Stimulated activated CD4-positive, alpha-beta T cell treated with anti-CD3 and anti-CD28 coated beads, Interleukin-1b, Interleukin-23, amount 100 ng/mL, for 24 hours (primary cell): Measurements from ENCODE around the gene NEAT1.

Source experiments
- DNase-seq, 4 experiments: peaks; one replicate each; pipeline ENCODE4 v3.0.0-alpha.2; 2020; ENCODE audit warnings: low read depth in 4 of 4, low spot score in 1 of 4

The NEAT1 gene

DNA sequence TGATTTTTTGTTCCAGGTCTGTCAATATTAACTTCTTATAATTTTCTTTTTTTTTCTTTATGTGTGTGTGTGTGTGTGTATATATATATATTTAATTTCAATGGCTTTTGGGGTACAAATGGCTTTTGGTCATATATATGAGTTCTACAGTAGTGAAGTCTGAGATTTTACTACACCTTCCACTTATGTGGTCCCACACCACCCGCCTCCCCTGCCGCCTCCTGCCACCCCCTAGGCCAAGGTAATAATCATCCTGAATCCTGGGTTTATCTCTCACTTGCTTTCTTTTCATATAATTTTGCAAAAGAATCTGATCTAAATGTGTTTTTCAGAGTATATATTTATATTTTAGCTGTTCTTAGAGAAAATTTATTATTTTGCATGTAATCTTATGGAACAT lies 11.1 kb downstream of the NEAT1 start:
- no peak for DNase-seq

DNA sequence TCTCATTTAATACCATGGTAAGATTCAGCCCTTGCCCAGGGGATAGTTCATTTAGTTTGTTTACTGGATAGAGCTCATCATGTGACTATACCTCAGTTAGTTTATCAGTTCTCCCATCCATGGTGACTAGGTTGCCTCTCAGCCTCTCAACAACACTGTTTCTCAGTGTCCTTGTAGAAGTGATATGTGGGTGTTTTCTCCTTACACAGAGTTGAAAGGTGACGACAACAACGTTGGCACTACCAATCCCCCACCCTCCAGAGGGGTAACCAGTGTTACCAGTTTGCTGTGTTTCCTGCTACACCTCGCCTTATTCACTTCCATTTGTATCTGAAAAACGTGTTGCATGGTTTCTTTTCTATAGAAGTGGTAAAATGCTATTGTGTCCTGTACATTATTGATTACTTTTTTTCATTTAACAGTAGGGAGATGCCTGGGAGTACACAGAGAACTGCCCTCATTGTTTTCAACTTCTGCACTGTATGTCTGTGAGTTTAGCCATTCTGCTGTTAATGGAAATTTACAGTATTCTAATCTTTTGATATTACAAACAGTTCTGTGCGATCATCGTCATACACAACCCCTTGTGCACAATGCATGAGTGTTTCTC lies 11.6 kb downstream of the NEAT1 start:
- no peak for DNase-seq

DNA sequence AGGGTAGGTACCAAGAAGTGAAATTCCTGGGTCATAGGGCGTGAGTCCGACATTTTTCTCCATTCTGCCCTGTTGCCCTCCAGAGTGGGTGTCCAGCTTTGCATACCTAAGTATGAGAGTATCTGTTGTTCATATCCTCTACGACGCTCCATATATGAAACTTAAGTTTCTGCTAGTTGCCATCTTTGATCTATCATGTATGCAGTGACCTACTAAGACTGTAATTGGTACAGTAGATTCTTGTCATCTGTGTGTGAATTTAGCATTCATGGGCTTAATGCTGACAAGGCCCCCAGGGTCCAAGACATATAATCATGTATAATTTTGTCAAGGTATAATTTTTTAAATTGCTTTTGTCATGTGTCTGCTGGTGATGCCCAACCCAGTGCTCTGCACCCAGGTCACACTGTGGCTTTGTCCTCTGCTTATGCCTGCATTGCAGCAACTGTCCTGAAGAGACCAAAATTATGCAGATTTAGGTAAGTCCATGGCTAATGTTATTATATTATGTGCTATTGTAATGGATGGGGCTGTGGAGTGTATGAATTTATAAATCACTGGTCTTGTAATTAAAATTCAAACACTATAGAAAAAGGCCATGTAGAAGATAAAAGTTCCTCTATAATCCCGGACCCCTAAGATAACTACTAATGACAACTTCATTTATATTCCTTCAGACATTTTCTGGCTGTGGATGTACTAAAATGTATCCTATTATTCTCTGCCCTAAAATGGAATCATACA lies 12.2 kb downstream of the NEAT1 start:
- no peak for DNase-seq

DNA sequence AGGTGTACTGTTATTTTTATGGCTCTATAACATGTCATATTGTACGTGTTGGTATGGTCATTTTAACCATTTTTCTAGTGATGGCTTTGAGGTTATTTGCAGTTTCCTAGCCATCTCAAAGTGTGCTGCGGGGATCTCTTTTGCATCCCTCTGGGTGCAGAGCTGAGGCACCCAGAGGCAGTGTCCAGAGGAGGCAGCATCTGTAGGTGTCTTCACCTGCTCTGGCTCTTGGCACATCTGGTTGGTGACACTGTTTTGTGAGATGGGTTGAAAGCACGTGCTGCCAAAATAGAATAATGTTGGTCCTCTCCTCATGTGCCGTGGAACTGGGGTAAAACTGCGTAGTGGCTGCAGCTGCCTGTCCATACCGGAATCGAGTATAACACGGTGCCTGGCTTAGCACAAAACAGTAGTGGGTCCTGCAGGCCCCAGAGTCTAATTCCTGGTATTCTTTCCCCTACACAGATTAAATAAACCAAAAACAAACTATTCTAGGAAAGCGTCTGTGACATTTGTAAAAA lies 12.9 kb downstream of the NEAT1 start:
- DNase-seq: no peak

- no peak for DNase-seq
Measured at GRCh38 chr11:65435981-65436411, 13.4 kb downstream of the NEAT1 start.

GRCh38 chr11:65436412-65437032 lies 13.9 kb downstream of the NEAT1 start:
- no peak for DNase-seq

DNA sequence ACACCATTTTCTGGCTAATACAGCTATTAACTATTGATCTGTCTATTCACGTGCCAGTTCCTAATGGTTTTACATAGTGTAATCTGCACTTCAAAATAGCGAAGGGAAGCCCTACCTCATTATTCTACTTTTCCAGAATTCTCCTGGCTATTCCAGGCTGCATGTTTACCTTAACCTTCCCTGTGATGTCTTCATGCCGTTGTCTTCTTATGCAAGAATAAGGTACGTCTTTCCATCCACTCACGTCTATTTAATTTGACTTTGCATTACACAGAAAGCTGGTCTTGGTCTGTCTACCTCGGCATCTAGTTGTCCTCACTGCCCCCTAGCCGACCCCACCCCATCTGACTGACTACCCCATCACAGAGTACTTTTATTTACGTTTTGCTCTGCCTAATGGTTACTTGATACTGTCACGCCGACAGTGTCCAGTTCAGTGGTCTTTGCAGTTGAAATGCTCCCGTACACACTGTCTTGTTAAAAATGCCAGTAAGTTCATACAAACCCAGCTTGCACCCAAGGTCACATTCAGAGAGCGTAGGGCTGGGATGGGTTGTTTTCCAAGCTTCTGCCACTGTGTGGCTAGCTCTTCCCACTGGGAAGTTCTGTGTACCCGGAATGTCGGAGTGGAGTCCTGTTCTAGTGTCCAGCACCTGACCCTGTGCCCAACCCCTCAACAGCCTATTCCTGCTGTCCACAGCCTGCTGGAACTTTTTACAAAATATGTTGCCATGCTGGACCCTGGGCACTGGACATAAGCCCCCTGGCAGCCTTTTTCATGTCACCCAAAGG lies 15.0 kb downstream of the NEAT1 start:
- no peak for DNase-seq

- no peak for DNase-seq
Measured at GRCh38 chr11:65438257-65439151, 15.9 kb downstream of the NEAT1 start.

DNA sequence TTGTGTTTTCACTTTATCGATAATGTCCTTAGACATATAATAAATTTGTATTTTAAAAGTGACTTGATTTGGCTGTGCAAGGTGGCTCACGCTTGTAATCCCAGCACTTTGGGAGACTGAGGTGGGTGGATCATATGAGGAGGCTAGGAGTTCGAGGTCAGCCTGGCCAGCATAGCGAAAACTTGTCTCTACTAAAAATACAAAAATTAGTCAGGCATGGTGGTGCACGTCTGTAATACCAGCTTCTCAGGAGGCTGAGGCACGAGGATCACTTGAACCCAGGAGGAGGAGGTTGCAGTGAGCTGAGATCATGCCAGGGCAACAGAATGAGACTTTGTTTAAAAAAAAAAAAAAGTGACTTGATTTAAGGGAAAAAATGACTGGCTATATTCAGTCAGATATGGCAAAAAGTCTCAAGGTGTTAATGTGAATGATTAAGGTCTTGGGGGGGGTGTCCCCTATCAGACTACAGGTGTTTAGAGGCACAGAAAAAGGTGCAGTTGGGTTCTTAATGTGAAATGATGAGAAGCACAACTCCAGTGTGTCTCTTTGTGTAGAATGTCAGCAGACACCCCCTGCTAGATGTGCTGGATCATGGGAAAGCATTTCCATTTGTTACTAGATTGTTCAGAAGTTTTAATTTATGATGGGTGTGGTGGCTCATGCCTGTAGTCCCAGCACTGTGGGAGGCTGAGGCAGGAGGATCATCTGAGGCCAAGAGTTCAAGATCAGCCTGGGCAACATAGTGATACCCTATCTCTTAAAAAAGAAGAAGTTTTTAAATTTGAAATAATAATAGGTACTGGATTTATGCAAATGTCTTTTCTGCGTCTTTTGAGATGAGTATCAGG lies 17.0 kb downstream of the NEAT1 start:
- no peak for DNase-seq

DNA sequence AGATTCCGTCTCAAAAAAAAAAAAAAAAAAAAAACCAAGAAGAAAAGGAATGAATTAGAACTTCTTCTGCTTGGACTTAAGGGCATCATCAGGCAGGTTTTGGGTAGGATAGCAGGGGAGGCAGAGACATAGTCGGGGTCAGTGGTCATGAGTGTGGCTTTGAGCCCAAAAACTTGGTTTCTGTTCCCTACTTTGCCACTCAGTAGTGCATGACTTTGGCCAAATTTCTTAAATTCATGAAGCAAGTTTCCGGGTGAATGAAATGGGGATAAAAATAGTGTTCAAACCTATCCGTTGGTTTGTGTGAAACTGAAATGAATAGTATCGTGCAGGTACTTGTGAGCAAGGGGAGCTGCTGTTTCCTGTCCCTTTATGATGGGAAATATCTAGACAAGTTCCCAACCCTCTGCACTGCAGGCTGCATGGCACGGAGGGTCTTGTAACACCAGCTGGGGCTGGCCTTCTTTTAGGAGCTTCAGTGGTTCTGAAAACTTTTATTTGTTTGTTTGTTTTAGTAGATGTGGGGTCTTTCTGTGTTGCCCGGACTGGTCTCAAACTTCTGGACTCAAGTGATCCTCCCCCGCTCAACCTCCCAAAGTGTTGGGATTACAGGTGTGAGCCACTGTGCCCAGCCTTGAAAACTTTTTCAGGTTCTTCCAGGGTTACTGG lies 18.4 kb downstream of the NEAT1 start:
- DNase-seq: no peak

GRCh38 chr11:65442842-65443331 lies 20.3 kb downstream of the NEAT1 start:
- no peak for DNase-seq

DNA sequence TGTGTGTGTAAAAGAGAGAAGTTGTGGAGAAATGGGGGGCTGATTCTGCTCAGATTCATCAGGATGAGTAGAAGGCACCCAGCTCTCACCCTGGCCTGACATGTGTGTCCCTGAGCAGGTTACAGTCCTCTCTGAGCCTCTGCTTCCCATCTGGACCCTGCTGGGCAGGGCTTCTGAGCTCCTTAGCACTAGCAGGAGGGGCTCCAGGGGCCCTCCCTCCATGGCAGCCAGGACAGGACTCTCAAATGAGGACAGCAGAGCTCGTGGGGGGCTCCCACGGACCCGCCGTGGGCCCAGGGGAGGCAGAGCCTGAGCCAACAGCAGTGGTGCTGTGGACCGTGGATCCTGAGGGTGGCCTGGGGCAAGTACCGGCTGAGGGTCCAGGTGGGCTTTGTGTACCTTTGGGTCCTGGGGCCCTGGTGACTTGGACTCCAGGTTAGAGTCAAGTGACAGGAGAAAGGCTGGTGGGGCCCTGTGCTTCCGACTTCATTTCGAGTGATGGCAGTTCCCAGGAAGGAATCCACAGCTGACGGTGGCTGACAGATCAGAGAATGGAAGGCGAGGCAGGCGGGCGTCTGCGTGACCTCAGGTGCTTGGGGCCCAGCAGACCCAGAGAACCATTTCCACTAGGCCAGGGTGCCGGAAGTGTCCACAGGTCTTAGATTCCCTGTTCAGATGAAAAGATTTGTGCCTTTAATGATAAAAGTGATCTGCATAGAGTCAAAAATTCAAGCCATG lies 21.9 kb downstream of the NEAT1 start:
- DNase-seq: no peak

- no peak for DNase-seq
Measured at GRCh38 chr11:65445101-65445603, 22.6 kb downstream of the NEAT1 start.

- DNase-seq: no peak
Measured at GRCh38 chr11:65445604-65446445, 23.2 kb downstream of the NEAT1 start.

GRCh38 chr11:65446446-65447277 lies 24.1 kb downstream of the NEAT1 start:
- DNase-seq: no peak

DNA sequence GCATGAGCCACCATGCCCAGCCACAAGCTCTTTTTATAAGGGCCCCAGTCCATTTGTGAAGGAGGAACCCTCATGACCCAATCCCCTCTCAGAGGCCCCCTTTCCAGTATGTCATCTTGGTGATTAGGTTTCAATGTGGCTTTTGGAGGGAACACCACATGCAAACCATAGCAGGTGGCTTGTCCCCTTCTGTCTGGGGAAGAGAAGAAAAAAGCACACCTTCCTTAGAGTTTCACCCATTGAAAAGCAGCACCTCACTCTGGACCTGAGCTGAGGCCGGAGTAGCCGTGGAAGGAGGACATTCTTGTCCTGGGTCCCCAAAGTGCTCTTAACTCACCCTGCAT lies 25.4 kb downstream of the NEAT1 start:
- no peak for DNase-seq
